ENCODE measurements around the gene TTC21A.

The TTC21A gene

GRCh38 chr3:39150803-39151631, 43.5 kb downstream of the TTC21A start:
- Histone ChIP-seq H3K36me3 (ENCODE audit: low read length) (no peaks in the 10 kb centered on the region), H3K4me2 (ENCODE audit: low read depth, low read length, poor library complexity, severe bottlenecking) (no peak overlapping the region), H3K27ac (ENCODE audit: low read depth, low read length) (no peak overlapping the region), H3K27me3 (ENCODE audit: low read length) (no peaks in the 10 kb centered on the region), H3F3A (ENCODE audit: insufficient read depth) (no peaks in the 10 kb centered on the region), H2AFZ (ENCODE audit: low read depth, low read length, severe bottlenecking) (no peak overlapping the region), H4K20me1 (ENCODE audit: low read depth, low read length) (no peaks in the 10 kb centered on the region), H3K9me2 (replicated peaks; ENCODE audit: insufficient read depth, low read length) (no peaks in the 10 kb centered on the region), H3K9ac (ENCODE audit: low read length) (no peak overlapping the region), H3K9me3 (ENCODE audit: insufficient read depth, low read length) (no peaks in the 10 kb centered on the region), H3K79me2 (ENCODE audit: insufficient read depth, low read length) (no peaks in the 10 kb centered on the region; the same call in 1 of the 2 replicates), H3K4me3 (ENCODE audit: insufficient read depth, low read length, poor library complexity, severe bottlenecking) (no peak overlapping the region)
- no peak for TF ChIP-seq CTCF (IDR thresholded peaks at IDR 0.05; ENCODE audit: insufficient read depth, low read length, poor library complexity, severe bottlenecking)
- no peak for TF ChIP-seq EZH2phosphoT487 (conservative IDR thresholded peaks at IDR 0.05; ENCODE audit: low read length)

GRCh38 chr3:39153977-39154279, 46.4 kb downstream of the TTC21A start:
- Histone ChIP-seq H3K9me3 (ENCODE audit: insufficient read depth, low read length) (no peaks in the 10 kb centered on the region), H3K36me3 (ENCODE audit: low read length) (no peaks in the 10 kb centered on the region), H3K4me3 (ENCODE audit: insufficient read depth, low read length, poor library complexity, severe bottlenecking) (peak overlapping the region; percentile 63), H3K27ac (ENCODE audit: low read depth, low read length) (no peak overlapping the region), H3F3A (ENCODE audit: insufficient read depth) (no peaks in the 10 kb centered on the region), H3K79me2 (ENCODE audit: insufficient read depth, low read length) (no peaks in the 10 kb centered on the region; the same call in 1 of the 2 replicates), H2AFZ (ENCODE audit: low read depth, low read length, severe bottlenecking) (peak overlapping the region; percentile 78), H3K4me2 (ENCODE audit: low read depth, low read length, poor library complexity, severe bottlenecking) (peak overlapping the region; percentile 64), H3K27me3 (ENCODE audit: low read length) (no peaks in the 10 kb centered on the region), H3K9me2 (replicated peaks; ENCODE audit: insufficient read depth, low read length) (no peaks in the 10 kb centered on the region), H4K20me1 (ENCODE audit: low read depth, low read length) (no peaks in the 10 kb centered on the region), H3K9ac (ENCODE audit: low read length) (peak overlapping the region; percentile 69)
- TF ChIP-seq EZH2phosphoT487 (conservative IDR thresholded peaks at IDR 0.05; ENCODE audit: low read length) (no peak), CTCF (IDR thresholded peaks at IDR 0.05; ENCODE audit: insufficient read depth, low read length, poor library complexity, severe bottlenecking) (no peak)

- H3K4me2 ChIP-seq (ENCODE audit: low read depth, low read length, poor library complexity, severe bottlenecking) = peak overlapping the region; percentile 64
- no peaks in the 10 kb centered on the region for H3K27me3 ChIP-seq (ENCODE audit: low read length)
- H3K4me3 ChIP-seq (ENCODE audit: insufficient read depth, low read length, poor library complexity, severe bottlenecking) = no peak overlapping the region
- no peak overlapping the region for H3K9ac ChIP-seq (ENCODE audit: low read length)
- H3K27ac ChIP-seq (ENCODE audit: low read depth, low read length) = no peak overlapping the region
- no peaks in the 10 kb centered on the region for H3K36me3 ChIP-seq (ENCODE audit: low read length)
- H3F3A ChIP-seq (ENCODE audit: insufficient read depth) = no peaks in the 10 kb centered on the region
- H3K9me2 ChIP-seq (replicated peaks; ENCODE audit: insufficient read depth, low read length) = no peaks in the 10 kb centered on the region
- TF ChIP-seq EZH2phosphoT487 (conservative IDR thresholded peaks at IDR 0.05; ENCODE audit: low read length) (no peak), CTCF (IDR thresholded peaks at IDR 0.05; ENCODE audit: insufficient read depth, low read length, poor library complexity, severe bottlenecking) (no peak)
- H3K79me2 ChIP-seq (ENCODE audit: insufficient read depth, low read length) = no peaks in the 10 kb centered on the region; the same call in 1 of the 2 replicates
- peak overlapping the region; percentile 78 for H2AFZ ChIP-seq (ENCODE audit: low read depth, low read length, severe bottlenecking)
- H4K20me1 ChIP-seq (ENCODE audit: low read depth, low read length) = no peaks in the 10 kb centered on the region
- H3K9me3 ChIP-seq (ENCODE audit: insufficient read depth, low read length) = no peaks in the 10 kb centered on the region
These were observed 47.0 kb downstream of the TTC21A start for GRCh38 chr3:39154280-39155021.
